Endothelial cell of umbilical vein (primary cell): ENCODE data around the gene PECR. TPM values are rescaled to one million over a fixed set of nuclear protein-coding genes. Genes with fewer than 3 reads are reported as not detected.

ENCODE experiments used
- BruUV-seq: library from RNA; stranded (reverse); fragments of 400-500 nt; replicated peaks from 2 replicates; lab custom pipeline; 2021; lab: Mats Ljungman, UMichigan
- CTCF ChIA-PET: fragments of 300-600, 350-600 bp; sonication (Branson Sonifier 250); formaldehyde crosslinking; loops from one replicate; lab custom pipeline; 2021; ENCODE audit warnings: antibody characterized with exemption, inconsistent platforms; lab: Charles Lee
- POLR2A ChIA-PET: fragments of 300-600, 350-600 bp; sonication (Branson Sonifier 250); formaldehyde crosslinking; loops from one replicate; lab custom pipeline; 2021; ENCODE audit warnings: antibody characterized with exemption, inconsistent platforms; lab: Charles Lee
- DNase-seq: peaks from one replicate; pipeline ENCODE4 v3.0.0-alpha.2; 2011; ENCODE audit warnings: low read depth, low spot score
- FAIRE-seq: peaks from 2 replicates; lab custom pipeline; 2011; peaks lifted over from hg19 to GRCh38; lab: Jason Lieb, UNC
- H2AFZ ChIP-seq: 2 replicates; pipeline ENCODE4 v1.6.0; 2012; ENCODE audit warnings: low read depth, low read length, control low read depth, inconsistent platforms
- H3K27ac ChIP-seq: 2 replicates; pipeline ENCODE4 v1.5.1; 2011; ENCODE audit warnings: low read depth, mild to moderate bottlenecking, control low read depth, low read length, moderate library complexity; ENCODE audit not compliant: insufficient read depth
- H3K27me3 ChIP-seq, 2 experiments: 2 replicates each; pipeline versions ENCODE4 v1.6.0 to v1.6.1; 2011; ENCODE audit warnings: low read length in 2 of 2, mixed read lengths in 1 of 2; ENCODE audit not compliant: control insufficient read depth in 2 of 2, insufficient read depth in 2 of 2
- H3K36me3 ChIP-seq, 2 experiments: 2 replicates in 1 of 2; 3 replicates in 1 of 2; pipeline ENCODE4 v1.5.1; 2011; ENCODE audit warnings: low read length in 2 of 2, mild to moderate bottlenecking in 1 of 2, moderate library complexity in 1 of 2; ENCODE audit not compliant: control insufficient read depth in 2 of 2, insufficient read depth in 2 of 2; ENCODE audit errors: extremely low read depth in 1 of 2
- H3K4me1 ChIP-seq: 3 replicates; pipeline ENCODE4 v1.5.1; 2011; ENCODE audit warnings: mild to moderate bottlenecking, low read length; ENCODE audit not compliant: control insufficient read depth, insufficient read depth; ENCODE audit errors: extremely low read depth
- H3K4me2 ChIP-seq: 2 replicates; pipeline ENCODE4 v1.6.1; 2011; ENCODE audit warnings: low read length, control low read depth, mixed read lengths; ENCODE audit not compliant: insufficient read depth
- H3K4me3 ChIP-seq, 3 experiments: fragments of 200-600 bp in 1 of 3; sonication (generic), shearing (Covaris generic) in 1 of 3; replicated peaks in 1 of 3; 2 replicates each; pipeline ENCODE4 v1.5.1; 2011 to 2016; ENCODE audit warnings: control low read depth in 3 of 3, low read length in 3 of 3, mild to moderate bottlenecking in 2 of 3, inconsistent platforms in 1 of 3, low read depth in 1 of 3, moderate library complexity in 1 of 3; ENCODE audit not compliant: insufficient read depth in 1 of 3
- H3K79me2 ChIP-seq: 2 replicates; pipeline ENCODE4 v1.6.0; 2012; ENCODE audit warnings: low read length, inconsistent platforms; ENCODE audit not compliant: control insufficient read depth, insufficient read depth
- H3K9ac ChIP-seq: replicated peaks from 2 replicates; pipeline ENCODE3; 2011; ENCODE audit warnings: low read length, control low read depth; ENCODE audit not compliant: insufficient read depth; ENCODE audit errors: extremely low read depth
- H3K9me1 ChIP-seq: replicated peaks from 3 replicates; pipeline ENCODE4 v1.6.0; 2011; ENCODE audit warnings: mild to moderate bottlenecking, low read length; ENCODE audit not compliant: control insufficient read depth, insufficient read depth; ENCODE audit errors: extremely low read depth
- H3K9me3 ChIP-seq: replicated peaks from 2 replicates; pipeline ENCODE4 v1.5.1; 2012; ENCODE audit warnings: low read length, inconsistent platforms; ENCODE audit not compliant: control insufficient read depth, insufficient read depth
- H4K20me1 ChIP-seq: replicated peaks from 2 replicates; pipeline ENCODE3; 2011; ENCODE audit warnings: mild to moderate bottlenecking, low read length; ENCODE audit not compliant: control insufficient read depth, insufficient read depth; ENCODE audit errors: extremely low read depth
- EZH2 ChIP-seq: IDR thresholded peaks from 2 replicates; pipeline ENCODE4 v1.6.1; 2012; ENCODE audit warnings: borderline replicate concordance, low read depth, mild to moderate bottlenecking, moderate library complexity, low read length, inconsistent platforms; ENCODE audit not compliant: severe bottlenecking
- FOS ChIP-seq: IDR thresholded peaks from 2 replicates; pipeline ENCODE4 v1.6.1; 2011; ENCODE audit warnings: mild to moderate bottlenecking, low read length, moderate library complexity, borderline replicate concordance; ENCODE audit not compliant: insufficient read depth
- GATA2 ChIP-seq: IDR thresholded peaks from 2 replicates; pipeline ENCODE4 v1.7.0; 2011; ENCODE audit warnings: low read depth, mild to moderate bottlenecking, moderate library complexity, mixed read lengths, low read length; ENCODE audit not compliant: insufficient read length, insufficient read depth
- JUN ChIP-seq: IDR thresholded peaks from 2 replicates; pipeline ENCODE4 v1.6.1; 2011; ENCODE audit warnings: borderline replicate concordance, low read depth; ENCODE audit not compliant: insufficient read length, insufficient read depth
- MYC ChIP-seq: IDR thresholded peaks from one replicate; pipeline ENCODE4 v1.6.1; 2011; ENCODE audit warnings: mild to moderate bottlenecking, low read depth, low read length
- POLR2A ChIP-seq: IDR thresholded peaks from 2 replicates; pipeline ENCODE4 v1.6.1; 2012; ENCODE audit warnings: low read depth, mild to moderate bottlenecking, control low read depth, low read length
- POLR2AphosphoS5 ChIP-seq: IDR thresholded peaks from 2 replicates; pipeline ENCODE4 v1.6.1; 2012; ENCODE audit warnings: low read depth, mild to moderate bottlenecking, control low read depth, low read length, moderate library complexity; ENCODE audit not compliant: insufficient read depth
- dilution Hi-C: fragments of 300-500 bp; cut with MboI; formaldehyde crosslinking; loops from one replicate; pipeline ENCODE4 v1.15.0; 2019; ENCODE audit warnings: low sequenced_read_pairs; ENCODE audit not compliant: extremely low pct_ligation_motif_present
- intact Hi-C: fragments of 100-400 bp; cut with micrococcal nuclease; formaldehyde crosslinking; loops from one replicate; pipeline ENCODE4 v1.10.0; 2022
- polyA plus RNA-seq, 4 experiments: library from polyadenylated mRNA; depleted of rRNA in 3 of 4; stranded (reverse) in 3 of 4; unstranded in 1 of 4; fragments of >200 nt; gene quantifications; 2 replicates each; pipeline versions ENCODE4 v1.2.1 to v1.2.3, GENCODE V29; 2011 to 2012; ENCODE audit warnings: missing spikeins in 1 of 4
- total RNA-seq: library from RNA; stranded (reverse); gene quantifications from 2 replicates; pipeline ENCODE4 v1.2.3, GENCODE V29; 2021
- TF ChIP-seq, protein P1 (sequence below): IDR thresholded peaks from 2 replicates; pipeline ENCODE4 v1.6.1; 2011; ENCODE audit not compliant: insufficient read depth, insufficient read length
- TF ChIP-seq, protein P2 (sequence below), 2 donors: IDR thresholded peaks; 1 replicate in 1 of 2; 2 replicates in 1 of 2; pipeline ENCODE4 v1.5.1; 2011; ENCODE audit warnings: low read length in 2 of 2, mild to moderate bottlenecking in 2 of 2, moderate library complexity in 2 of 2, control low read depth in 1 of 2, inconsistent platforms in 1 of 2, low read depth in 1 of 2; ENCODE audit not compliant: insufficient read depth in 1 of 2; ENCODE audit errors: extremely low read depth in 1 of 2

PECR gene
- total and polyA plus RNA-seq, 2 donors (not counting 3 experiments of a cell fraction or from before 2014, with no cell fraction given): 4.1 to 6.2 TPM

DNA sequence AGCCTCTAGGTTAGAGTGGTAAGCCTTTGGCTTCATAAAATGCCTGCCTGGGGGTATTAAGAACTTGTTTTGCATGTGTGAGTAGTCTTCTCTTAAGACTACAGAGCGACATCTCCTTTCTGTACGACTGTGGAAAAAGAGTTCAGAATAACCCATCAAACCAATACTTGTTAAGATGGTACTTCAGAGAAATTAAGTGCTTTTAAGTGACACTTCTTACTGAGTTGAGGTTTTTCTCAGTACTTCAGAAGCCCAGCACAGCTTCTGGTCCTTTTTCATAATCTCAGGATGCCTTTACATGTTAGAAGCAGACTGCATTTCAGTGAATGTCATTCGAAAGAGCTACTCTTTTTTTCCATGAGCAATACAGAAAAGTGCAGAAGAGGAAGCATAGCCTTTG, 38.4 kb upstream of the PECR start:
- no peak overlapping the region for H2AFZ ChIP-seq
- H3K79me2 ChIP-seq: peaks cover 70% of the 10 kb centered on the region
- CTCF ChIA-PET: no interaction called here
- H3K4me3 ChIP-seq: no peak overlapping the region
- TF ChIP-seq EZH2 (no peak), POLR2A (no peak), POLR2AphosphoS5 (no peak), MYC (no peak), JUN (no peak), FOS (no peak), GATA2 (no peak)
- TF ChIP-seq, protein P1, sequence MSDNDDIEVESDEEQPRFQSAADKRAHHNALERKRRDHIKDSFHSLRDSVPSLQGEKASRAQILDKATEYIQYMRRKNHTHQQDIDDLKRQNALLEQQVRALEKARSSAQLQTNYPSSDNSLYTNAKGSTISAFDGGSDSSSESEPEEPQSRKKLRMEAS: no peak
- TF ChIP-seq, protein P2, sequence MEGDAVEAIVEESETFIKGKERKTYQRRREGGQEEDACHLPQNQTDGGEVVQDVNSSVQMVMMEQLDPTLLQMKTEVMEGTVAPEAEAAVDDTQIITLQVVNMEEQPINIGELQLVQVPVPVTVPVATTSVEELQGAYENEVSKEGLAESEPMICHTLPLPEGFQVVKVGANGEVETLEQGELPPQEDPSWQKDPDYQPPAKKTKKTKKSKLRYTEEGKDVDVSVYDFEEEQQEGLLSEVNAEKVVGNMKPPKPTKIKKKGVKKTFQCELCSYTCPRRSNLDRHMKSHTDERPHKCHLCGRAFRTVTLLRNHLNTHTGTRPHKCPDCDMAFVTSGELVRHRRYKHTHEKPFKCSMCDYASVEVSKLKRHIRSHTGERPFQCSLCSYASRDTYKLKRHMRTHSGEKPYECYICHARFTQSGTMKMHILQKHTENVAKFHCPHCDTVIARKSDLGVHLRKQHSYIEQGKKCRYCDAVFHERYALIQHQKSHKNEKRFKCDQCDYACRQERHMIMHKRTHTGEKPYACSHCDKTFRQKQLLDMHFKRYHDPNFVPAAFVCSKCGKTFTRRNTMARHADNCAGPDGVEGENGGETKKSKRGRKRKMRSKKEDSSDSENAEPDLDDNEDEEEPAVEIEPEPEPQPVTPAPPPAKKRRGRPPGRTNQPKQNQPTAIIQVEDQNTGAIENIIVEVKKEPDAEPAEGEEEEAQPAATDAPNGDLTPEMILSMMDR (IDR thresholded peaks at IDR 0.05; ENCODE audit: extremely low read depth in 1 of 2, insufficient read depth in 1 of 2, low read depth in 1 of 2, low read length in 2 of 2): no peak
- no peak for DNase-seq
- FAIRE-seq: no peak
- H3K9me1 ChIP-seq: no peaks in the 10 kb centered on the region
- no peaks in the 10 kb centered on the region for H3K9me3 ChIP-seq
- peaks cover 13% of the 10 kb centered on the region for H3K4me1 ChIP-seq
- intact Hi-C loops: loop anchor here (5.0 to 10.0 kb wide), 3 partner anchors 37 to 515 kb away; partner anchors contain the start of gene IGFBP2
- POLR2A ChIA-PET: no interaction called here
- dilution Hi-C loops: no loop called here
- H3K9ac ChIP-seq: no peak overlapping the region
- H3K27me3 ChIP-seq: no peaks in the 10 kb centered on the region
- no peak overlapping the region for H3K4me2 ChIP-seq
- no TSS peak for BruUV-seq
- H4K20me1 ChIP-seq: no peaks in the 10 kb centered on the region
- peaks cover 32 to 52% of the 10 kb centered on the region in 2 experiments for H3K36me3 ChIP-seq
- H3K27ac ChIP-seq: no peak overlapping the region
